Activated effector memory CD4-positive, alpha-beta T cell treated with anti-CD3 and anti-CD28 coated beads, Interleukin-2, amount 50 U/mL, for 16 hours (primary cell): ENCODE measurements around the gene RTEL1.
"Not testable (repeated sequence)": the region's sequence is repeated elsewhere in the genome, so short reads cannot be mapped to it uniquely, and the experiment has no call there.

Experiments
- DNase-seq: peaks from one replicate; pipeline ENCODE4 v3.0.0-alpha.2; 2020

Gene RTEL1

GRCh38 chr20:63671695-63672094, 13.6 kb downstream of the RTEL1 start:
- not testable (repeated sequence) for DNase-seq

GRCh38 chr20:63672666-63673065, 14.6 kb downstream of the RTEL1 start:
- DNase-seq = no peak

GRCh38 chr20:63673951-63674350, 15.8 kb downstream of the RTEL1 start:
- DNase-seq = no peak

- no peak for DNase-seq
Measured at GRCh38 chr20:63675681-63676368, 17.7 kb downstream of the RTEL1 start.

GRCh38 chr20:63678071-63678470, 20.0 kb downstream of the RTEL1 start:
- no peak for DNase-seq

- DNase-seq = no peak
Measured at GRCh38 chr20:63678667-63679465, 20.8 kb downstream of the RTEL1 start.

GRCh38 chr20:63679799-63680305, 21.7 kb downstream of the RTEL1 start:
- DNase-seq = no peak

- DNase-seq = no peak
Measured at GRCh38 chr20:63680427-63680826, 22.3 kb downstream of the RTEL1 start.

- no peak for DNase-seq
Measured at GRCh38 chr20:63680857-63681608, 22.9 kb downstream of the RTEL1 start.

- DNase-seq = no peak
Measured at GRCh38 chr20:63681609-63682142, 23.6 kb downstream of the RTEL1 start.

- DNase-seq = no peak
Measured at GRCh38 chr20:63682384-63683139, 24.4 kb downstream of the RTEL1 start.

GRCh38 chr20:63685269-63686026, 27.3 kb downstream of the RTEL1 start:
- no peak for DNase-seq

GRCh38 chr20:63686094-63686491, 28.0 kb downstream of the RTEL1 start:
- no peak for DNase-seq

GRCh38 chr20:63686492-63687321, 28.6 kb downstream of the RTEL1 start:
- peak; percentile 76 for DNase-seq

GRCh38 chr20:63687419-63688178, 29.5 kb downstream of the RTEL1 start:
- DNase-seq = no peak

GRCh38 chr20:63688228-63689045, 30.3 kb downstream of the RTEL1 start:
- DNase-seq = no peak

GRCh38 chr20:63689046-63690002, 31.2 kb downstream of the RTEL1 start:
- DNase-seq = no peak
